EH (cell line): ENCODE results near the gene CNPY3.

Source experiments
- DNase-seq: peaks from one replicate; pipeline ENCODE4 v3.0.0-alpha.2; 2015; ENCODE audit warnings: low read depth

The CNPY3 gene

DNA sequence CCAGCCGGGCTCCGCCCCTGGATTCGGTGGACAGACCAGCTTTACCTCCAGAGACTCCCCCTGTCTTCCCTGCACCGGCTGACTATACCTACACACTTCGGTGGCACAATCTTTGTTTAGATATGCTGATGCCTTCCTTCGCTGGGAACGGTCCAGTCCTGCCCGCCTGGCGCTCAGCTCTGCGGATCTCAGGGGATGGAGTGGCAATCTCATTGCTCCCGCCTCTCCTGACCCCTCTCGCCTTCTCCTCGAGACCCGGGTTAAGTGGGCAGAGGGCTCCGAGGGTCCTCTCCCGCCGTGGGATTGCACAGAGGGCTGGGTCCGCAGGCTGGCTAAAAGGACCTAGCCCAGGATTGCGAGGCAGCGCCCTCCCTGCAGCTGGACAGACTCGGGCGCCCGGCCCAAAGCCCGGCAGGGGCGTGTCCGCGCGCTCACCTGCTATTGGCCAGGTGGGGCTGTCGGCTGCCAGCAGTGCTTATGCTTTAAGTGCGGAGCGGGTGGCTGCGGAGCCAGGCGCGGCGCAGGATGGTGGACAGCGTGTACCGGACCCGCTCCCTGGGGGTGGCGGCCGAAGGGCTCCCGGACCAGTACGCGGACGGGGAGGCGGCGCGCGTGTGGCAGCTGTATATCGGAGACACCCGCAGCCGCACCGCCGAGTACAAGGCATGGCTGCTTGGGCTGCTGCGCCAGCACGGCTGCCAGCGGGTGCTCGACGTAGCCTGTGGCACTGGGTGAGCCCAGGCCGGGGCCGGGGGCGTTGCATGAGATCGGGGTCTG, 31.2 kb downstream of the CNPY3 start, which contains the start of gene GNMT:
TSS of gene GNMT (plus strand) at position 512 of the 777 bp plus-strand sequence. CDS start at position 526, 14 bp downstream.
- DNase-seq = peak; percentile 34

DNA sequence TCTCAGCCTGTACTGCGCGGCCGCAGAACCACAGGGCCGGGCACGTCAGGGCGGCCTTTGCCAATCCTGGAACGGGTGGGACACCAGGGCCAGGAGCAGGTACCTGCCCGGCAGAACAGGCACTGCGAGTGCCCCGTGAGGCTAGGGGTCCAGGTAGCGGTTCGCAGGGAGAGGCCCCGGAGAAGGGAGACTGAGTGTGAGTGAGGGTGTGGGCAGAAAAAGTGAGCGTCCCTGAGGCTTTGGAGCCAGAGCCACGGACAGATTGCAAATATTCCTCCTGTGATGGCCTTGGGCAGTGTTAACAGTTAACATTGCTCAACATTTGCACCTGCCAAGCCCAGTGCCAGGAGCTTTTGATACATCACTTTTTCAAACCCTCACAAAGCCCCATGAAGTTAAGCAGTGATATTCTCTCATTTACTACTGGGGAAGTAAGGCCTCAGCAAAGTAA, 31.8 kb downstream of the CNPY3 start:
- DNase-seq = no peak

DNA sequence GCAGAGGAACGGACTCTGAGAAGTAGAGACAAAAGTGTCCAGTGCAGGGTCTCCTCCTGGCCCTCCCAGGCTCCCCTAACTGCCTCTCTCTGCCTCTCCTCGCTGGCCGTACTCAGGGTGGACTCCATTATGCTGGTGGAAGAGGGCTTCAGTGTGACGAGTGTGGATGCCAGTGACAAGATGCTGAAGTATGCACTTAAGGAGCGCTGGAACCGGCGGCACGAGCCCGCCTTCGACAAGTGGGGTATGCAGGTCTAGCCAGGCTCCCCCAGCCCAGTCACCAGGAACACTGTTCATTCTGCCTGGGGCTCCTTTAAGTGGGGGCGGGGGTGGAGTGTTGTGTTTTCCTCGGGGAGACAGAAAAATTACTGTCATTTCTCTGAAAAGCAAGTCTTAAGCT, 32.8 kb downstream of the CNPY3 start:
- no peak for DNase-seq

DNA sequence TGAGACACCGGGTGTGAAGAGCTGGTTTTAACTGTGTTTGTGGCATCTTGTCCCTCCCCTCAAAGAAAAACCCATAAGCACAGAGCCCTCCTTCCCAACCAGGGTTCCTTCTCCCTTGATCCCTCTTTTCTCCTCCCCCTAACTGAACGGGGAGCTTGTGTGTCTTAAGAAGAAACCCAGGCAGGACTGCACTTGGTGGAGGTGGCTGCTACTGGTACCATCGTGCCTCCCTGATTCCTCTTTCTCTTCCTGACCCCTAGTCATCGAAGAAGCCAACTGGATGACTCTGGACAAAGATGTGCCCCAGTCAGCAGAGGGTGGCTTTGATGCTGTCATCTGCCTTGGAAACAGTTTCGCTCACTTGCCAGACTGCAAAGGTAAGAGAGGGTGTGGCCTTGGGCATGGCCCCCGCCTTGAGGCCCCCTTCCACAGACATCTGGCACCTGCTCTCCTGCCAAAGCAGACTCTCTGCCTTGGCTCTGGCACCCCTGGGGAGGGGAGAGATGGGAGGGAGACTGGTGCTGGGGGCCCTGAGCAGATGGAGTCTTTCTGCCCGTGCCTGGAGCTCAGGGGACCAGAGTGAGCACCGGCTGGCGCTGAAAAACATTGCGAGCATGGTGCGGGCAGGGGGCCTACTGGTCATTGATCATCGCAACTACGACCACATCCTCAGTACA, 33.4 kb downstream of the CNPY3 start:
- DNase-seq = no peak

DNA sequence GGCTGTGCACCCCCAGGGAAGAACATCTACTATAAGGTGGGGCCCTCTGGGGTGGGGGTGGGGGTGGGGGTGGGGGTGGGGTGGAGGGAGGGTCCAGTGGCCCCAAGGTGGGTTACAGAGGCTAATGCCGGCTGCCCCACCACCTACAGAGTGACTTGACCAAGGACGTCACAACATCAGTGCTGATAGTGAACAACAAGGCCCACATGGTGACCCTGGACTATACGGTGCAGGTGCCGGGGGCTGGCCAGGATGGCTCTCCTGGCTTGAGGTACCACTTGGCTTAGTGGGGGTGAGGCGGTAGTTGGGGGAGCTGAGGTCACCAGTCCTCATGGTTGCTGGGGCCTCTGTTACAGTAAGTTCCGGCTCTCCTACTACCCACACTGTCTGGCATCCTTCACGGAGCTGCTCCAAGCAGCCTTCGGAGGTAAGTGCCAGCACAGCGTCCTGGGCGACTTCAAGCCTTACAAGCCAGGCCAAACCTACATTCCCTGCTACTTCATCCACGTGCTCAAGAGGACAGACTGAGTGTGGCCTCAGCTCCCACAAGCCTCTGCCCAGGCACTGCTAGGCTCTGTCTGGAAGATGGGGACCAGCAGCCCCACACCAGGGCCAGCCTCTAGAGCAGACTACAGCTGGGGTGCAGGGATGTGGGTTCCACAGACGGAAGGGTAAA, 34.0 kb downstream of the CNPY3 start:
- no peak for DNase-seq

DNA sequence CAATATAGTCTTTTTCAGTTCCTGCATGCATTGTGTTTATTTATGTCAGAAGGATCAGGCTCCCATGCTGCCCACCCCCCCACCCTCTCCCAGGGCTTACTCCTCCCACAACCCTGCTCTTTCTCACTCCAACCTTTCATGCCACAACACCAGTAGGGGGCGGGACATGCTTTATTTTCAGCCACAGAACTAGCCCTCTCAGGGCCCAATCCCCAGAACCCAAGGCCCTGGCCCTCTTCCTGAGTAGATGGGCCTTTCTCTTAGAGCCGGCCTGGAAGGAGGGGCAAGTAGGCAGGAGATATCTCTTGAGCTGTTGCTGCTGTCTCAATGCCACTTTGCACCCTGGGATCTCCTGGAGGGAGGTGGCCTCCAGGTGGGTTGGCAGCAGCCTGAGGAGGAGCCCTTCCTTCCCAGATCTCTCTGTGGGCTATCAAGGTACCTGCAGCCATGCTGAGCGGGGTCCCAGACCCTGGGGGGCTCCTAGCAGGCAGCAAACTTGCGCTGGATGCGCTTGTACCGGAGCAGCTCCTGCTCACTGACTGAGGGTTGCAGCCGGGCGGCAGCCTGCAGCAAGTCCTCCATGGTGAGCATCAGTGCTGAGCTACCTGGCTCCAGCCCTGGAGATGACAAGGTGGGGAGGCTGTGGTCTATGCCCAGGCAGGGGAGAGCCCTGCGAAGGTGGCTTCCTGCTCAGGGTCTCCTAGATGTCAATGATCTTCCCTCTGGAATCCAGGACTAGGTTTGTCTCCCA, 34.8 kb downstream of the CNPY3 start:
- DNase-seq = peak; percentile 68

DNA sequence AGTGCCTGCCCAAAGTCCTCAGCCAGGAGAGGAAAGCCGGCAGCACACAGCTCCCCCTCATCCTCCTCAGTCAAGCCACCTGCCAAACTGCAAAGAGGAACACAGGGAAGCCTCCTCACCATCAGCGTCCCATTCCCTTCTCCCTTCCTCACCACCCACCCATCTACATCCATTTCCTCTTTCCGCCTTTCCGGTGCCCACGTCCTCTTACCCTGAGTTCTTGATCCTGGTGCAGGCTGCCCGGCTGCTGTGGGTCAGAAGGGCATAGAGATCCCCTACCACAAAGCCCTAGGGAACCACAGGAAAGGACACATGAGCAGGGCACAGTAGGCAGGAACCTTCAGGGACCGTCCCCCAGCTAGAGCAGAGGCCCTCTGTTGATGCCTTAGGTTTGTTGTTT, 37.3 kb downstream of the CNPY3 start:
- no peak for DNase-seq

DNA sequence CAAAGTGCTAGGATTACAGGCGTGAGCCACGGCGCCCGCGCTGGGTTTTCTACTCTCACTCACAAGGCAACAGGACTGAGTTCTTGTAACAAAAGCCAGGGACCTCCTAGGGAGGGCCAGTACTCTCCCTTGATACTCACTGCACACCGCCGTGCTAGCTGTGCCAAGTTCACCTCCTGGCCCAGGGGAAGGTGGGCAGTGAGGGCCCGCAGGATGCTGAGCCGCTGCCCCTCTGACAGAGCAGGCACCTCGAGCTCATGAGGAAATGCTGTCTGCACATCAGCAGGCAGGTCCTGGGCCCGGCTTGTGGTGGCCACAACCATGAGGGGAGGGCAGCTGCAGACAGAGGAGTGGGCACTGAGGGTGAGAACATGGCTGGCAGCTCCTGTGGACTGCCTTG, 37.9 kb downstream of the CNPY3 start:
- no peak for DNase-seq

DNA sequence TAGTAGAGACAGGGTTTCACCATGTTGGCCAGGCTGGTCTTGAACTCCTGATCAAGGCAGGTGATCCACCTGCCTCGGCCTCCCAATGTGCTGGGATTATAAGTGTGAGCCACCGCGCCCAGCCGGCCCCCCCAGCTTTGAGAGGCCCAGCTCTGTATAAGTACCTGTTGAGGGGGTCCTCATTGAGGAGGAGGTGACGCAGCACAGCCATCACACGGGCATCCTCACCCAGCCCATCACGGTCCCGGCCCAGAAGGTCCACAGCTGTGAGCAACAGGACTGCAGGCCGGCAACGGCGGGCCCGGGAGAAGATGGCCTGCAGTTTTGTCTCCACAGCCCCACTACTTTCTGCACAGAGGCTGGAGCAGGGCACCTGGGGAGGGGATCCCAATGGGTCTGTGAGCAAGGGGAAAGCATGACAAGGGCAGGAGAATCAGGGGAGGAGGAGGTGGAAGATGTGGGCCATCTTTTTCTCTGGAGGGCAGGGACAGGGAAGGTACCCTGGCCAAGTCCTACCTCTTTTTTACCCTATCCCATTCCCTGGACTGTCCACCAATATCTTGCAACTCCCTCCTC, 38.9 kb downstream of the CNPY3 start:
- no peak for DNase-seq

DNA sequence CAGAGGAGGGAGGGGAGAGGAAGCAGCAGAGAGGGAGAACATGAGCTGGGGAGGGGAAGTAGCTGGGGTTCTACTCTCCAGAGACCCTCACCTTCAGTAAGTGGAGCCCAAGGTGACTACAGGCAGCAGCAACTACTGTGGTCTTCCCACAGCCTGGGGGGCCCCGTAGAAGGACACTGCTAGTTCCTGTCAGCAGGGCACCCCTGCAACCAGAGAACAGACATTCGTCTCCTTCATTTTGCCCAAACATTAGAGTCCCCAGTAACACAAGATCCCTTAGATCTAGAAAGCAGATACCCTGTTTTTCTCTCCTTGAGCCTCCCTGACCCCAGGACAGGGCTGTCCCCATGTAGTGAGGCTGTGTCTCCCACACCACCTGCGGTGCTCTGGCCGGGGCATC, 39.5 kb downstream of the CNPY3 start:
- DNase-seq = no peak

DNA sequence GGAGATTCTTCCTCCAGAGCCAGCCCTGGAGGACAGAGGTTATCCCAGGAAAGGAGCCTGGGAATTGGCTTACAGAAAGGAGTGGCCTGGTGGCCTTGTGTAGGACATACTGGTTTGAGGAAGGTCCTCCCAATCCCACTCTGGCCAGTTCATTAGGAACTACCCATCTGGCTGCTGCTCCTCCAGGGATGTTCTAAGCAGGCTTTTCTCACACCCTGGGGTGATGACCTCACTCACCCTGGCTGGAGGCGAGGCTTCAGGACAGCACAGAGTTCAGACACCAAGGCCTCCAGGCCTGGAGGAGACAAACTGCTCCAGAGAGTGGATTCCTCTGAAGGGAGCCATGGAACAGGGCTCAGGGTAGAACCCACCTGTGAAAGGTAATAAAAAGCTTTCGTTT, 40.2 kb downstream of the CNPY3 start:
- no peak for DNase-seq

DNA sequence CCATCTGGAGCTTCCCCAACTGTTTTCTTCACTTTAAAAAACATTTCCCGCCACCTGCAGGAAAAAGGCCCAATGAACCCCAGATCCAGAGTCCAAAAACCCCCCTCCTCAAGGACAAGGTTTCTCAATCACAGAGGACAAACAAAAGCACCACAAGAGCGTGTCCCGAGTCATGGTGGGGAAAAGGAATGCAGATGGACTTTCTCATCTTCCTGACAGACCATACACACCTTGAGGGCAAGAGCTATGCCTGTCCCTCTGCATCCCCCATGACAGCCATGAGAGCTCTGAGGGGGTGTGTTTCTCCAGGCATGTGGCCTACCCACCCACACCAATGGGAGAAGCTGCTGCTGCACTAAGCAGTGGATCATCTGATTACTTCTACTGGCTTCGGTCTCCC, 40.7 kb downstream of the CNPY3 start:
- DNase-seq = no peak

DNA sequence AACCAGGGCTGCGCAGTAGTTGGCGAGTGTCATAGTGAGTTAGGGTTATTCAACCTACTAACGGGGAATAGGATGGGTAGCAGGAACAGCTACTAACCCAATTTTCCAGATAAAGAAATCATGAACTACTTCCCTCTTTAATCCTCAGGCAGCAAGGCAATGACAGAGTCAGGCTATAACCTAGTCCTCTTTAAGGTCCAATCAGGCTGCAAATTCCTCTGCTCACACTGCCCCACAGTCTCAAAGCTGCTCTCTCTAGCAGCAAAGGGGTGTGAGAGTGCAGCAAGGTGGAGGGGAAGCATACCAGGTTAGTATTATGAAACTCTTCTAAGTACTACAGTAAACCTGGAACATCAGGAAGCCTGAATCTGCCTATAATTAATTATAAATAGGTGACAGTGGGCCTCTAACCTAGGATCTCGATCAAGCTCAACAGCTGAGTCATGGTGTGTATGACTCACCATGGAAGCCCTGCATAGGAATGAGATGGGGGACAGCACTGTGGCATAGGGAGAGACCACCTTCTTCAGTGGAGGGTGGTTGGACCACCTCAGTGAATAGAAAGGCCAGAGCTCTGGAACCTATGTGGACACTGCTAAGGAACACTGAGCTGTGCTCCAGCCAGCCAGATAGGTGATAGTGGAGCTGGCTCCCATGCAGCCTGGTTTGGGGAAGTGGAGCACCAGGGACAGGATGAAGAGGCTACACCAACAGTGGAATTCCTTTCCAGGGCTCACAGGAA, 41.8 kb downstream of the CNPY3 start:
- peak; percentile 56 for DNase-seq

DNA sequence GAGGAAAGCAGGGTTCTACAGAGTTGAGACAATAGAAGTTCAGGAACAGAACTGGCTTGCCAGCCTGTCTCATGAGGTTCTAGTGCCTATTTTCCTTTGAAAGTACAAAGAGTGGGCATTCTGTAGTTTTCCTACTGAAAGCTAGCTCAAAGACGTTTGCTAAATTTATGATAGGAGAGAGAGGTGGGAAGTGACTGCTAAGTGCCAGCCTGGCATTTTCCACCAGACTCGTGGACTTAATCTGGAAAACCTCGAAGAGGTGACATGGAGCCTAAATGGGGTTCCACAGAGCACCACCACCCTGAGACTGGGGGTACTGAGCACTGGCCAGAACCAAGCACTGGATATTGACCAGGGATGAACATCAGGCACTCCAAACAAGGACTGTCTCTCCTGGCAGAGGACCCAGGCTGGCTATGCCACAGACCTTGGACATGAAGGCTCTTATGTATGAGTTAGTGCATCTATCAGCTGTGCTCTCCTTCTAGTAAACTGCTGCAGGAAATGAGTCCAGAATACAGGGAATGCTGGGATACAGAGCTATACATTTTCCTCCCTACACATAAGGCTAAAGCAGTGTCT, 42.6 kb downstream of the CNPY3 start:
- no peak for DNase-seq

DNA sequence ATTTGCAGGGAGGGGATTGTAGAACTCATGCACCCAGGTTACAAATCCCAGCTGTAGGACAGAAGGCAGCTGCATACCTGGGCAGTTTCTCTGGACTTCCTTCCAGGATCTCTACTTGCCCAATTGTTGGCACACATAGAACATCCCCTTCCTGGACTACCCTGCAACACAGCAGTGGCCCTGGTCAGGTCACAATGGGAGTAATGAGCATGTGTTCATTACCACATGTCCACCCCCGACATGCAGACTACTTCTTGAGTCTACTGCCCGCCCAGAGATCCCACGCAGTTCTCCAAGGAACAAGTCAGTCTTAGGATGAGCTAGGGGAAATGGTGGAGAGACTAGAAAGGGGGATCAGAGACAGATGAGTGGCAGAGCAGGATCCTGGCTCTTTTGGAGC, 44.6 kb downstream of the CNPY3 start:
- no peak for DNase-seq

DNA sequence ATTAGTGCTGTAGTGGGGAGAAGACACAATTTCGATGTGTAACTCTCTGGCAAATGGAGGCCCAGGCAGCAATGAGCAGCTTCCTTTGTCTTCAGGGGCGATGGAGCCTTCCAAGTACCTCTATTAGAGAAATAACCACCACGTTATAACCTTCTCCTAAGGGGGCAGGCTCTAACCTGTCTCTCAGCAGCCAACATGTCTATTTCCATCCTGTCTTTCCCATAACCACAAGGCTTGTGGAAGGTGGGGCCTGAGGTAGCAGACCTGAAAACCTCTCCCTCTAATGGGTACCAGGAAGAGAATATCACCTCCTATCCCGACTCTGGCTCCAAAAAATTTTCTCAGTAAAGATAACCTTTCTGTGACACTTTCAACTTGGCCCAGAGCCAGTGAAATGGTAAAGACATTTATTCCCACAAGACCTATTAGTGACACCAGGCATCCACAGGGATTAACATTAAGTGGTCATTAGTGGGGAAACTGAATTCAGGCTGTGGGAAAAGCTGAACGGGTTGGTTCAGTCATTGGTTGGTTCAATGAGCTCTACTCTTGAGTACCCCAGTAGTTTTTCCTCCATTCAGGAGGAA, 45.7 kb downstream of the CNPY3 start:
- DNase-seq = no peak

DNA sequence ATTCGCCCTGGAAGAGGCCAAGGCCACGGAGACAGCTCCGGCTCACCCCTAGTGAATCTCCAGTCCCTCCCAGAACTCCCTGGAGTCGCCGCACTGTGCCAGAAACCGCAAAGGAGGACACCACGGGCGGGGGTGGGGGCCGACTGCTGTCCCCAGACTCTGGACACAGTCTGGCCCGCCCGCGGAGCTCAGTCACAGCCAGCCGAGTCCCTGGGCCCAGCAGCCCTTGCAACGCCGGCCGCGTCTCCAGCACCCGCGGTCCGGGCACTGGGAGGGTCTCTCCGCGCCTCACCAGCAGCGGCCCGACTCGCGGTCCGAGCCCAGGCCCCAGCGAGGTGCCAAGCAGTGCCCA, 49.2 kb downstream of the CNPY3 start:
- peak; percentile 61 for DNase-seq

DNA sequence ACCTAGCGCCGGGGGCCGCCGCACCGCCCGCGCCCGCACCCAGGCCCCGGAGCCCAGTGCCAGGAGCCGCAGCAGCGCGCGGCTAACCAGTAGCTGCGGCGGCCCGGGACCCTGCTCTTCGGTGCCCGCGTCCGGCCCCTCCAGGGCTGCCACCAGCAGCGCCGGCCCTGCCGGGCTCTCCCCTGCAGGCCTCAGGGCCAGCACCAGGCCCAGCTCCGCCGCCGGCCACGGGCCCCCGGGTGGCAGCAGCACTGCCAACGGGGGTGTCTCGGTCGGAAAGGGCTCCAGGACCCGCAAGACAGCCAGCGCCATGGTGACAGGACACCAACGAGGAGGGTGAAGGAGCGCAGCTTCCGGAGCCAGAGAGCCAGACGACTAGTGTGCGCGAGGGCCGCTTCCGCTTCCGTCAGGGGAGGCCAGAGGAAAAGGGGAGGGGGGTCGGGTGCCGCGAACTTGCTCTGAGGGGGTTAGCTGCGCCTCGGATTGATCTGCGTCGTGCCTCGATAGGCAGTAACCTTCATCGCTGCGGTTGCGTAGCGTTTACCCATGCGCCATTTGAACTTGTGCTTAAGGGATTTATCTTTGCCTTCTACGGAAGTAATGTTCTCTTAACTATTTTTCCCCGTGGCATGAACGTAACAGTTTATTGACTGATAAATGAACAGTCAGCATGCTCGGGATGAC, 49.7 kb downstream of the CNPY3 start, which contains the start of gene PEX6:
TSS of gene PEX6 (minus strand) at position 343 of the 684 bp plus-strand sequence. CDS start at position 312, 31 bp downstream.
- peak; percentile 80 for DNase-seq

DNA sequence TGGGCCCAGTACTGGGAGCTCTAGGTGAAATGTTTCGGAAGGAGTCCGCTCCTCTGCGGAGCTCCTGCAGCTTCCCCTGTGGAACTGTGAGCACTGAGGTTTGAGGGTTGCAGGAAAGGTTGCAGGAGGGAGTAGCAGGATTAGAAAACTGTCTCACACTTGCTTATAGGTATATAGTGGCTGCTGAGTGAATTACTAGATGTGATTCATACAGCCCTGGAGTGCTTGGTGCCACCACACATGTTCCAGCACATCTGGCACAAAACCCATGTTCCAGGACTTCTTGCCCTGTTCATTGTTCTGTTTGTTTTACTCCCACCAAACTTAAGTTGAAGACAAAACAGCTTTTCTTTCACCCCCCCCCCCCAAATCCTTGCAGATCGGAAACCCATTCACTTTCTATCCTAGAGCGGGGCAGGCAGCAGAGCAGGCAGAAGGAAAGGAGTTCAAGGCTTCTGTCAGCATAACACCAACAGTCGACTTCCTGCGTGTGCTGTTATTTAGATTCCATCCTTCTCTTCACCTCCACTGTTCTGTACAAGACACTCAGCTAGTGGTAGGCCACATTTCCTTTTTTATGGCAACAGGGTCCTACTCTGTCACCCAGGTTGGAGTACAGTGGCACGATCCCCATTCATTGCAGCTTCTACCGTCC, 50.4 kb downstream of the CNPY3 start:
- no peak for DNase-seq
